NCI-H774 (cell line): ENCODE data around the gene IGF1R.

Experiments
- DNase-seq: peaks from one replicate; lab custom pipeline; 2025; lab: John Stamatoyannopoulos, UW

IGF1R gene

GRCh38 chr15:98858610-98859023 lies 210.3 kb downstream of the IGF1R start:
- DNase-seq, result no peak

DNA sequence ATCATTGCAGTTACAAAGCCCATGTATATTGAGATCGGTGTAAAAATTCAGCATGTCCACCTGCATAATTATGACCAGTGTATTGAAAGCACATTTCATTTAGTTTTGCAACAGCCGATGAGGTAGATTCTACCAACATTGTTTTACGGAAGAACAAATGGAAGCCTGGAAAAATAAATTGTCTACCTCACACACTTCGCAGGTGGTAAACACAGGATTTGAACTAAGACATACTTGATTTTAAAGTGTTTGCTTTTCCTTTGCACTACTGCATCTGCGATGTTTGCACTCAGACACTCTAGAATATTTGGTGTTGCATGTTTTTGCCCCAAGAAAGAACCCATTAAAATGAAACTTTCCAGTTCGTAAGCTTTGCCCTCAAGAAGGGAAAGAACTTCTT lies 210.8 kb downstream of the IGF1R start:
- peak; percentile 33 for DNase-seq

DNA sequence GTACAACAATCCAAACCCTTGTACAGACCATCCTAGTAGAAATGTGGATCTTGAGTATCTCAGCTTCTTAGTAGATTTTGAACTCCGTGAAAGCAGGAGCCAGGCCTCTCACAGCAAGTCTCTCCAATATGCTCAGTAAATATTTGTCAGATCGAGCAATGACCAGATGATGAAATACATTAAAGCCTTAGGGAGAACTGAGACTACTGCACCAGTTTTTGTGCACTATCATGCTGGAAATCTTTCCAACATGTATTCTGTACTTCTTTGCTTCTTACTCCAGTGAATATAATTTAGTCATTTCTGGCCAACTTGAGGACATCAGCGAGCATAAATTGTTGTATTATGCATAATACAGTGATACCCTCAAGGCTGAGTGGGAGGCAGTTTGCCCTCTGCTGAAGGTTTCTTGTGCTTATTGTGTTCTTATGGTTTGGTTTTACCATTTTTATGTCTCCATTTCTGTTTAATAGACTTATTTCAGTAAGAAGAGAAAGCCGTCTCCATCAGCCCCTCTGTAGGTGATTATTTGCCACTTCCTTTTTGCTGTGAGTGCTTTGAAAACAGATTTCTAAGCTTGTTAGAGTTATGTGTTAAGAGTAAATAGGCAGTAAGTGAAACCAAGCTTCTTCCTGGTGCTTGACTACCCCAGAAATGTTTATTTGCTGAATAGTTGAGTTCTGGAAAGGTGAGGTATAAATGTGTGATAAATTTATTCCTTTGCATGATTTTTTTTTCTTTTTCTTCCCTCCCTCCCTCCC lies 212.1 kb downstream of the IGF1R start:
- no peak for DNase-seq

DNA sequence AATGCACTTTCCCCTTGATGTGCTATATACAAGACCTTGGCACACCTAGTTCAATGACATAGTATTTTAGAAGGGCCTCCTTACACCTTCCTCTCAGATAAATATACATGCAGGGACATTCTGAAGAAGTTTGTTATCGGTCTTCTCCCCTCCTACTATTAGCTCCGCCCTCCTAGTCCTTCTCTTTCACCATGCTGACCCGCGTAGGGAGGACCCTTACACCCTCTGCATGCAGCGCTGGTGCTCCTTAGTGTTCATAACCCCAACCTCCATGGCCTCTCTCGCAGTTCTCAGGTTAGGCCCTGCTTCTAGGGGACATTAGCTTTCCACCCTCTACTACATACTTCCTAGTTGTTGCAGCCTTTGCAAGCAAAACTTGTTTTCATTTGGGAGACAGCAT lies 212.8 kb downstream of the IGF1R start:
- no peak for DNase-seq

- DNase-seq, result no peak
Measured at GRCh38 chr15:98863983-98864382, 215.6 kb downstream of the IGF1R start.

DNA sequence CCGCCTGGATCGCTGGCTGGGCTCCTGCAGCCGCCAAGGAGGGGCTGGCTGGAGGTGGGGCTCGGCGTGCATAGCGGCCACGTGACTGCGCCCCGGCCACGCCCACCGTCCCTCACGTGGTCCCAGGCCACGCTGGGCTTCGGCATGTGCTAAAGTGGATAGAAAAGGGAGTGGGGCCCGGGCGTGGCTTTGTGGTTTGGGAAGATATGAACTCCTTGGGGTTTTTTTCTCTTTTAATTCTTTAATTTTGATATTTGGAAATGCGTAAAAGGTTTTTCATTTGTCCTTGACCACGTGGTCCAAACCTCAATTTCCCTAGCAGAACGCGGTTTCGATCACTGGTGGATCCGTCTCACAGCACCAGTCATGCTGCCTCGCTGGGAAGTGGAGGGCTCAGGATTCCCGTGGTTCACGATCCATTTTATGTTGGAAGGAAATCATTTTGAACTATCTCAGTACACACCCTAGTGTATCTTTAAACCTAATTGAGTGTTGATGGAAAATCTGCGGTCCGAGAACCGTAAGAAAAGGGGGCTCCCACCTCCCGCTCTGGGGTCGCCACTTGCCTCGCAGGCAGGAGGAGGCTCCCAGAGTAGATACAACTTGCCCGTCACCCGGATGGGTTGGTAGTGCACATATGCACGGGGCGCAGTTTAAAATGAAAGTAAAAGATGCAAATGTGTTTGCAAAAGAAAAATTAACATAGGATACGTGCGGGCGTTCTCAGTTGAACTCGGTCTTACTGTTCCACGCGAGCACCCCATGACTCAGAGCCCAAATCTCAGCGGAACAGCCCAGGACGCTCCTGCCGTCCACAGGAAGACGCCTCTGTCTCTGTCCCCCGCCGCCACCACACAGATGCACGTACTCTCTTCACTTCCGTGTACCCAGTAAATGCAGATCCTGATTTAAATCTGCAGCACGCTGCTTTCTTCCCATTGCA lies 217.3 kb downstream of the IGF1R start:
- peak; percentile 58 for DNase-seq

GRCh38 chr15:98866511-98866910 lies 218.2 kb downstream of the IGF1R start:
- no peak for DNase-seq

DNA sequence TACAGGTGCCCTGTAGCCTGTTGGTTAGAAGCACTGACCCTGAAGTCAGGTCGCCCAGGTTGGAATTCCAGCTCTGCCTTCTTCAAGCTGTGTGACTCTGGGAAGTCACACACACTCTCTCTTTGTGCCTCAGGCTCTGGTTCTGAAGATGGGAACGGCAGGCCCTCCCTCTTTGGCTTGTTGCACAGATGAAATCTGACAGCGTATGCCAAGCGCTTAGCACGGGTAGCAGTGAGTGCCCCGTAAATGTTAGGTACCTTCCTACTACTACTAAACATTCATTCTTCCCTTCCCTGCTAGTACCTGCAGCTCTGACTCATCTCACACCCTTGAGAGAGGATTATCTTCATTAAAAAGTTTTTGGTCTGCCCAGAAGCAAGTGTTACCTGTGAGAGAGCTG lies 220.2 kb downstream of the IGF1R start:
- no peak for DNase-seq

DNA sequence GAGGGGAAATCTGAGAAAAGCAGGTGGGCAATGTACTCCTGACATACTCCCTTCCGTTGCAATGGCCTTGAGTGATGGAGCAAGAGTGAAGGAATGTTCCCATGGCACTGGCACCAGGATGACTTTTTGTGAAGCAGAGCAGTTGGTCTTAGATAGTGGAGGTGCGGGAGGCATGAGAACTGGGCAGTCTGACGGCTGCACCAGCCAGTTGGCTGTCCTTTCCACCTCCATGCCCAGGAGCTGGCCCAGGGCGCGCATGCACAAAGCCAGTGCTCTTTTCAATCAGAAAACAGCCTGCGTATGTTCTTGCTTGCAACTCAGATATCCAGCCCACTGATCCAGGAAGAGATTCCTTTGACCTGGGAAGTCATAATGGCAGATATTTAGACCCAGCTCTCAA lies 222.4 kb downstream of the IGF1R start:
- no peak for DNase-seq

GRCh38 chr15:98872774-98873173 lies 224.4 kb downstream of the IGF1R start:
- DNase-seq, result no peak

DNA sequence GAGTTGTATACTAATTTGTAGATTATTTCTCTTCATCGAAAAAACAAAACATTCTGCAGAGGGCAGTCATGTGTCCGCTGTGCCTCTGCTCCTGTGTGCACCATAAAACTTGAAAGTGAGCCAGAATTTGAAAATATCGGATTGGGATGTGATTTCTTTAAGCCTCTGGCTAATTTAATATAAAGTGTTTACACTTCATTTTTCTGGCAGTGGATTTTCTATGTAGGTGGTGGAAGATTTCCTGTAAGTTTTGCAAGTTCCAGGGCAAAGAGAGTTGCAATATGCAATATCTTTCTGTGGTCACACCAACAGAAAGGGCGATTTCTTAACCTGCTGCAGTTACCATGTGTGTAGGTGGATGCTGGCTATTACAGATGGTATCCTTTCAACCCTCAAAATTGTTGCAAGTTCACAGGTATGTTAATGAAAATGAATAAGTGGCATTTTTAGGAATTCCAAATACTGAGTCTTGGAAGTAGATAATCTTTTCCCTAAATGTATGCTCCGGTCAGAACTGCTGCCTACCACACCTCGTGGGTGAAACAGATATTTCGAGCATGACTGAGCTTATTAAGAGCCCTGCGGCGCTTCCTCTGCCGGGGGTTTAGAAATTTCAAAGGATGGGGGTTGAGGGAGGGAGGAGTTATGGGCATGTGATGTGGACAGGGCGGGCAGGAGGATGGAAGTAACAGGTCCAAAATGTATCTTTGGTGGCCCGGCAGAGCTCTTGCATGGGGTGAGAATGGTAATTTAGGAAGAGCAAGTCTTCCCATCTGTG lies 225.3 kb downstream of the IGF1R start:
- DNase-seq, result no peak

DNA sequence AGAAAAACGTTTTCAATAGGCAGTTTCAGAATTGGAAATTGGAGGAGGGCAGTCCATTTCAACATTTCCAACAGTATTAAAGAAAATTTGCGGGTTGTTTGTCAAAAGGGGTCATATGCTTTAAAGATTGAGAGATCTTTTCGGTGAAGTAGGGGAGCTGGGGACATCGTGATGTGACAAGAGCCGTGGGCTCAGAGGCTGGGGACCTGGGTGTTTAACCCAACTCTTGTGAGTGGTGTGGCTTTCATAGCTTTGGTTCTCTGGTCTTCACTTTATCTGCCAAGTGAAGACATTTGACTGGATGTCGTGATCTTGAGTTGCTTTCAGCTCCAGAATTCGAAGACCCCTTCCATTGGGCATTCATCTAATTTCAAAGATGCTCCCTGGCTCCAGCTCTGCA lies 226.0 kb downstream of the IGF1R start:
- no peak for DNase-seq

- DNase-seq, result no peak
Measured at GRCh38 chr15:98874773-98875172, 226.4 kb downstream of the IGF1R start.

GRCh38 chr15:98875309-98875708 lies 227.0 kb downstream of the IGF1R start:
- no peak for DNase-seq

DNA sequence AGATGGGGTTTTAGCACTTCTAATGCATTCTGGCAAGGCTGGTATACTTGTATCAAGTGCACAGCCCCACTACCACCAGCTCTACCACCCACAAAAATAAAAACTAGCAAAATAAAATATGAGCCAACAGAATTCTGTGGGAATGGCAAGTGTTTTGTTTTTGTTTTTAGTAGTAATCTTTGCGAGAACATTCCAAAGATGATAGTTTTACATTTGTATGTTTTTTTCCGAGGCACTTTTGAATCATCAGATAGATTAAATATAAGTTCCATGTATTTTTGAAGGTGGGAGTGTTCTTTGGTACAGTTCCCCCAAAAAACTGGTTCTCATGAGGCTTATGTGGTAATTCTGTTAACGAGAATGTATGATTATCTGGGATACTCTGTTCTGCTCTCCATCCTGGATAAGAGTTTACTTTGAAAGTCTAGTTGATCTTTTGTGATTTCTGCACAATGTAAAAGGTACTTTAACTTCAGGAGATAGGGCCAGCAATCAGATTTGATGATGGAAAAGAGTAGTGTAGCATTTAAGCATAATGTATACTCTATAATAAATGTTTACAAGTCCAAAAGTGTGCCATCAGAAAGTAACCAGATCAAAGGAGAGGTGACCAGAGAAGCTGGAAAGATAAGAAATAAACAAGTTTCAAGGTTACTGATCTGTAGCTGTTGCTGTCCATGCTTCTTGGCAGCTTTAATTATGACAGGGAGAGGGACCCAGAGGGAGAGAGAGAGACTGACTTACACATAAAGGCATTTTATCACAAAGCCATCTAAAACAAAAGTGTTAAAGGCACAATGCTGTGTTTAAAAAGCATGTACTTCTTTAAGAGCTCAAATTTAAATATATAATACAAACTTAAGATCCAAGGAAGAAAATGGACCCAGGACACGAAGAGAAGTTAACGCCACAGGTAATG lies 228.4 kb downstream of the IGF1R start:
- DNase-seq, result no peak

- DNase-seq, result no peak
Measured at GRCh38 chr15:98878172-98878571, 229.8 kb downstream of the IGF1R start.

GRCh38 chr15:98878862-98879261 lies 230.5 kb downstream of the IGF1R start:
- DNase-seq, result no peak

DNA sequence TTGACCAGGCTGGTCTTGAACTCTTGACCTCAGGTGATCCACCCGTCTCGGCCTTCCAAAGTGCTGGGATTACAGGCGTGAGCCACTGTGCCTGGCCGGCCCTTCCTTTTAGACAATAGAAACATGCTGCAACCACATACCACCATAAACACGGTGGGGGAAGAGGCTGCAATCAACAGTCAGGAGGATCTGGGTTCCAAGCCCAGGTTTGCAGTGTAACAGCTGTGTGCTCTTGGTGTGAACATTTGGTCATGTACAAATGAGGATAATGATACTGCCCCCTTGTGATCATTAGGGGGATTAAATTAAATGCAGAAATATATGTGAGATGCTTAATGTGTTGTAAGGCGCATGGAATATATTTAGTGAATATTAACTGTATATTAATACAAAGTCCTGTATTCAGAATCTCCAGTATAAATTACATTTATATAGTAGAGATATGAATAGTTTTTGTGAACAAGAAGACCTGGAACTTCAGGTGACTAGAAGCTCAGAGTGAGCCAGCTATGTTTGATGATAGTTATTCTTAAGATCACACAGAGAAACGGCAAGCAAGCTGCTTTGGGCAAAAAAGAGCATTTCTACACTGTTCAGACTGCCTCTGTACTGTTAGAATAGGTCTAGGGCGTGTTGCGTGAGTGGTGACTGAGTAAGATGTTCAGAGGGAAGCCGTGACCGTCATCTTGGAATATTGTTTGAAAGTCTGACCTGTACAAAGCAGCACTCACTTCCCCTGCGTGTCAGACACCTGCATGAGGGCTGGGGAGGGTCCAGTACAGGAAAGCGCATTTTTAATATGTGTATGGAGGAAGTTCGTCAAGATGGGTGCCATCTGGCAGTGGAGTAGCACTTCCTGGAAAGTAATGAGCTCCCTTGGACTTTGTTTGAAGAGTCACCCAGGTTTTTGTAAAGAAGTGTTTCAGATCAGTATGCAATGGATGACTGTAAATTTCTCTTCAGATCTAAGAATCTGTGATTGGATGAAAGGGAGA lies 233.5 kb downstream of the IGF1R start:
- peak; percentile 11 for DNase-seq

GRCh38 chr15:98883478-98883877 lies 235.1 kb downstream of the IGF1R start:
- no peak for DNase-seq

DNA sequence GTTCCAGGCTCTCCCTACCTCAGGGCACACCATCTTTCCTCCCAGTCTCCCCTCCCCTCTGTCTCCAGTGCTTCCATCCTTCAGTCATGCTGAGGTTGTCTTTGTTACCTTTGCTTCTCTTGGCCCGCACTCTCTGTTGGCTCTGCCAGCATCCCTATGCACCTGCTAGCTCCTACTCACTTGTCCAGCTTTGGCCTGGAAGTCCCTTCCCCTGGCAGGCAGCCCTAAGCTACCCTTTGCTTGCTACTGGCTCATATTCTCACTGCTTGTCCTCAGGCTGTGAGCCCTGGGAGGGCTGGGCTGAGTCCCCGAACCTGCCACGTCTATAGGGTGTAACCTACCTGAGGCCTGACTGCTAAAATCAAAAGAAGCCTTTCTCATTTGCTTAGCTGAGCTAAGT lies 236.6 kb downstream of the IGF1R start:
- DNase-seq, result no peak
